NCI-H2227 treated with DMSO at 0.1 percent for 48 hours (cell line): ENCODE measurements around the gene ITCH.
A peak's percentile ranks its signal among the peaks of the same experiment; 100 is the strongest.

Source experiments
- DNase-seq: peaks from one replicate; lab custom pipeline; 2025; lab: John Stamatoyannopoulos, UW

The ITCH gene

GRCh38 chr20:34531608-34532265 is 168.7 kb downstream of the ITCH start:
- no peak for DNase-seq

DNA sequence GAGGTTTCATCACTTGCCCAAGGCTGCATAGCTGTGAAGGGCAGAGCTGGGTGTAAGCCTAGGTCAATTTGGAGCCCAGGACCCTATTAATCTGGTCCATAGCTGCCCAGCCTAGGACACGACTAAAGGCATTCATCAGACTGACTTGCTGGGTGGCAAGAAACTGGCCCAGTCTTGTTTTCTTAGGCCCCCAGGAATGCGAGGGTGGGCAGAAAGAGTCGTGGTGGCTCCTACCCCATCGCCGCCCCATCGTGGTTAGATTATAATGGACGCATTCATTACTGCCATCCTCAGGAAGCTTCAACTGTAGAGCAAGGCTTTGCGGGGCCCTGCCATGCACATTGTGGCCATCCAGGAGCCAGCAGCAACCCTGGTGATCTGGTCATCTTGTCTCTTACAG is 169.2 kb downstream of the ITCH start:
- DNase-seq, result no peak

DNA sequence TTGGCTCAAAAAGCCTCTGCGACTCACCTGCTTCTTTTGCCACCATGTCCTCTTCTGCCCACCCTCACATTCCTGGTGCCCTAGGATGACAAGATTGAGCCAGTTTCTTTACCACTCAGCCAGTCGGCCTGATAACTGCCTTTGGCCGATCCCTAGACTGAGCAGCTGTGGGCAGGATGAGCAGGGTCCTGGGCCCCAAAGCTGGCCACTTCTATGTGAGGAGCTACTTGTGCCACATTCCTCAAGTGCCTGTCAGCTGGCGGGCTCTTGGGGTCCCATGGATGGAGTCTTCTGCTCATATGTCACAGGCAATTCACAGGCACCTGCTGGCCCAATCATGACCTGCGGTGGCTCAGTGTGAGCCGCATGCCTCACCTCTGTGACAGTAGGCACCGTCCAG is 169.7 kb downstream of the ITCH start:
- DNase-seq, result no peak

DNA sequence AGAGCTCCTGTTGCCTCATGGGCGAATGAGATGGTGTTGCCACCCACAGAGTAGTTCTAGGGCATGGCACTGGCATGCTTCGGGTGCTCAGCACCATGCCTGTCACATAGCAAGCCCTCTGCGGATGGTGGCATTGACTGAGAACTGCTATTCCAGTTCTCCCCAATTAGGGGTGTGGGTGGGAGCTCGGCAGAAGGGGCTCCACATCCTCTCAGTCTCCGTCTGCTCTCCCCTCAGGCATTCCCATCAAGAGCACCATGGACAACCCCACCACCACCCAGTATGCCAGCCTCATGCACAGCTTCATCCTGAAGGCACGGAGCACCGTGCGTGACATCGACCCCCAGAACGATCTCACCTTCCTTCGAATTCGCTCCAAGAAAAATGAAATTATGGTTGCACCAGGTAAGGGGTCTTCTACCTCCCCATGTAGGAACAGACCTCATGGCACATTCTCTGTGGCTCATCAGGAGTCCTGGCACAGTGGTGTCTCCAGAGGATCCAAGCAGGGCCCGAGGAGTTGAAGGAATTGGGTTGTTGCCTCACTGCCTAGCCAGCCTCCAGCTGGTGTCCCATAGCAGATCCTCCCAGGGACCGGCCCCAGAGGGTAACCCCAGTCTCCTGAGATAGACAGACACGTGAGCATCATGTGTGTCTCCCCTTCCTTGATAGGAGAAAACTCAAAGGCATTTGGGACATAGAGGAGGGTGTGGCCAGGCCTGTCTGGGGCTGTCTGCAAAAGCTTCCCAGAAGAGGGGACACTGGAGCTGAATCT is 171.5 kb downstream of the ITCH start:
- DNase-seq, result no peak

- DNase-seq, result no peak
Observed at GRCh38 chr20:34535301-34535840, 172.3 kb downstream of the ITCH start.

DNA sequence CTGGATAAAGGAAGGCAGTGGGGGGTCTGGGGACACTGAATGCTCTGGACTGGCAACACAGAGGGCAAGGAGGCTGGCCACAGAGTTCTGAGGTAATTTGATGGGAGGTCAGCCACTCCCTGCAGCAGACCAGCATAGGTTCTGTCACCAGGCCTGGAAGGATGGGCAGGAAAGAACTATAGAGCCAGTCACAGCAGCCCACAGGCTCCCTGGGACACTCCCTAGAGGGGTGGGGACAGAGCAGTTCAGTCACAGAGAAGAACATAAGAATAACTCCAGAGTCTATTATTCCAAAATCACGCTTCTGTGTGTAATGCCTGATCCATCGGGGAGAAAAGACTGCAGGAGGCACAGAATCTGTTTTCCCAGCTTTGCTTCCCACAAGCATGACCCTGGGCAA is 172.8 kb downstream of the ITCH start:
- no peak for DNase-seq

DNA sequence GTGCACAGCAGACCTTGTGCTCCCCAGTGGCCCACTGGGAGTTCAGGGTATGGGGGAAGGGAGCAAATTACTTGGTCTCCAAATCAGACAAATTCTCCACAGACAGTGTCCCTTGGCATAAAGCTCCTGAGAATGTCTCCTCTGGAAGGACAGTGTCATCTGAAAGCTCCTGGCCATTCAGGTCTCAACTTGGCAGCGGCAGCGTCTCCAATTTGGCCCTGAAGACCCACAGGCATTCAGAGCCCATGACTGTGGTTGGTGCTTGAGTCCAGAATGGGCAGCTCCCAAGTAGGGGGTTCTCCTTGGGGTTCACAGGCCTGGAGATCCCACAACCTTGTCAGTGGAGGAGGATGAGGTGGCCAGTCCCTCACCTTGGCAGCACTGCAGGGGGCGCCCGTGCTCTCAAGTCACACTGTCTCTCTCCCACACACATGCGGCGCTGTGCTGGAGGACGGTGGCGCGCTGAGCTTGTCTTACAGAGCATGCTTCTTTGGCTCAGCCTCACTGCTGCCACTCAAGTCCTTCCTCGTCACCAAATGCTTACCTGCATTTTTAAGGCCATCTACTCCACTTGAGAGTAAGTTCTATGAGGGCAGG is 173.8 kb downstream of the ITCH start:
- peak; percentile 25 for DNase-seq

DNA sequence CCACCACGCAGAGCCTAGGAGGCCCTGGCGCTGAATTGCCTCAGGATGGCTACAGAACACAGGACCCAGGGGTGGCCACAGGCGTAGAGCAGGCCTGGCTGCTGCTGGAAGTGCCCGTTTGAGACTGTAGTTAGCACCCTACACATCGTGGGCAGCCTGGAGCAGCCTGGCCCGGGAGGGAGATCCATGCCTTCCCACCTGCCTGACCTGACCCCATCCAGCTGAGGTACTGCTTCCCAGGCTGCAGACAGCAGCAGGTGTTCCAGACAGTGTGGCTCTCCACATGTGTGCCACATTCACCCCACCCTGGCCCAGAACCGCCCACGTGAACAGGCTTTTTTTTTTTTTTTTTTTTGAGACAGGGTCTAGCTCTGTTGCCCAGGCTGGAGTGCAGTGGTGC is 174.6 kb downstream of the ITCH start:
- no peak for DNase-seq

DNA sequence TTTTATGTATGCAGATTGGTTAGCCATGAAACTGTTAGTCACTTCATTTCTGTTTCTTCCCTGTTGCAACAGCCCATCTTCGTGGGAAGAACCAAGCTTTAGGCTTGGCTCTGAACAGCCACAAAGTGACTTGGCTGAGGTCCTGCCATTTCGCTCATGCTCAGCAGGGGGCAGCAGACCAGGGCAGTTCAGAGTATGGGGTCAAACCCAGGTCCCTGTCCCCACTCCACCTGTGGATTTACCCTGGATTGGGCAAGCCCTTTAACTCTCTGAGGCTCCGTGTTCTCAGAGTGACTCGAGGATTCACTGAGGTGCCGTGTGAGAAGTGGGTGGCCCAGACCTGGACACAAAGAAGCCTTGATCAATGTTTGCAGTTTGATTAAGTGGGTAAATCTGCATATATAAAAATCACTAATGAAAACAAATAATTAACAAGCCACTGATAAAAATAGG is 175.6 kb downstream of the ITCH start:
- no peak for DNase-seq

- DNase-seq, result no peak
Observed at GRCh38 chr20:34539756-34540155, 176.7 kb downstream of the ITCH start.

GRCh38 chr20:34540596-34541263 is 177.7 kb downstream of the ITCH start:
- no peak for DNase-seq

- DNase-seq, result no peak
Observed at GRCh38 chr20:34541264-34541901, 178.3 kb downstream of the ITCH start.

GRCh38 chr20:34541917-34542316 is 178.8 kb downstream of the ITCH start:
- no peak for DNase-seq

- no peak for DNase-seq
Observed at GRCh38 chr20:34542439-34542838, 179.4 kb downstream of the ITCH start.

DNA sequence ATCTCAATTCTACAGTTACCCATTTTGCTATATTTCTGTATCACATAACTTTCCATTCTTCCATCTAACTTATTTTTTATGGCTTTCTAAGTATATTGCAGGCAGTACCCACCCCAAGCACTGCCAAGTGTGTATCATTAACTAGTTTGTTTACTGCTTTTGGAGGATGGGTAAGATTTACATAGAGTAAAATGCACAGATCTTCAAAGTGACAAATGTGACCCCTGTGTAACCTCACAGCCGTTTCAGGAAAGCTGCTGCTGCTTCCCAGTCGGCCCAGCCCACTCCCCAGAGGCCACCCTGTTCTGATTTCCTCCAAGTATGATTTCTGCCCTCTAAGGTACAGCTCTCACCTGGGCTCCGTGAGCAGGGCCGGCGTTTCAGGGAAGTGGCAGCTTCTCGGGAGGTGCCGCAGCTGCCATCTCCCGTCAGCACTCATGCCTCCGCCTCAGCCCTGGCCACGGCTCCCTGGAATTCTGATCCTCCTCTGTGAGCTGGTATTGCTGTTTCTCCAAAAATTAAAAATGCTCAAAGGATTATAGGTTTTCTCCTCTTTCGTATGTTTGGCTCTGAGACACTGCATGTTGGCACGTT is 180.5 kb downstream of the ITCH start:
- no peak for DNase-seq

DNA sequence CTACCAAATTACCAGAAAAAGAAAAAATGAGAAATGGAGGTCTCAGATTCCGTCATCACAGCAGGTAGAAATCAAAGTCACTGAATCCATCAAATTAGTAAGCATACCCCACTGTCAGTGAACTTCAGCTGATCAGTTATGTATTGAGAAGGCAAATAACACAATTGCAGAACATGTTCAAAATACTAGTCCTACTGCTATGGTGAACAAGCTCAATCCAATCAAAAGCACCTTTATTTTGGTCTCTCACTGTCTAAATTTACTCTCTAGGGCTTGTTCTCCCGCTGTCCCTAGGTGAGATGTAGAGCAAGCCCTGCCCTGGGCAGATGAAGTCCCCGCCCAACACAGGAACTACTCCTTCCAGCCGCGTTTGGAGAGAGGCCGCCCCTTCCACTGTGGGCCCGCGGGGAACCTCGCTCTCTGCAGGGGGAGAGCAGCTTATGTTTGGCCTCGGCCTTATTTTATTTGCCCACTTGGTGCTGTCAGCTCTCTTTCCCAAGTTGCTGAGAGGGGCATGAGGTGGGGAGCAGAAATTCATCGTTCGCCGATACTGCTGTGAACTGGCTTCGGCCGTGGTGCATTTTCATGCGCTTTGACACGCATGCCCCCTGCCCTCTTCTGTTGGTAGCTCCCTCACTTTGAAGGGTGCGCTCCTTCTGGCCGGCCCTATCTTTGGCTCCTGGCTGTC is 181.2 kb downstream of the ITCH start:
- DNase-seq, result no peak

- no peak for DNase-seq
Observed at GRCh38 chr20:34546751-34547181, 183.7 kb downstream of the ITCH start.

GRCh38 chr20:34547844-34548613 is 185.0 kb downstream of the ITCH start:
- no peak for DNase-seq

- peak; percentile 50 for DNase-seq
Observed at GRCh38 chr20:34549291-34549928, 186.3 kb downstream of the ITCH start.

DNA sequence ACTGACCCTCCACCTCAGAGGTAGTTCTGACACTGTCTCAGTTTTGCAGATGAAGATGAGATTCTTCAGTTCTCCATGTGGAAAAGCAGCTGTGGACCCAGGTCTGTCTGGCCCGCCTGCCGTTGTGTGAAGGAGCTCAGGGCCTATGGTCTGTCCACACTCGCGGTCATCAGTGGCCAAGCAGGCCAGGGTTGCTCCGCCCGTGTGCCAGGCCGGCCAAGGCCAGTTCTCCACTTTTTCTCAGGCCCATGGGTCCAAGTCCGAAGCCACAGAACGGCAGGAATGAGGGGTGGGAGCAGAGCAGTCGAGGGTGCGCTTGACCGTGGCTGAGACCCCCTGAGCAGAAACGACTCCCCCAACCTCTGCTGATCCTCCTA is 186.8 kb downstream of the ITCH start:
- no peak for DNase-seq
